Activated CD4-positive, alpha-beta T cell treated with anti-CD3 and anti-CD28 coated beads, Interleukin-2, amount 10 ng/mL, durations not matched to agents 7 days and 5 days (primary cell): ENCODE results near the gene NNT. TPM values are rescaled to one million over a fixed set of nuclear protein-coding genes. Genes with fewer than 3 reads are reported as not detected.

ENCODE experiments used
- CTCF ChIA-PET: fragments of 350-600 bp; sonication (Branson Sonifier 250); formaldehyde crosslinking; loops from one replicate; lab custom pipeline; 2021; ENCODE audit warnings: antibody characterized with exemption; lab: Charles Lee
- POLR2A ChIA-PET: fragments of 350-600 bp; sonication (Branson Sonifier 250); formaldehyde crosslinking; loops from one replicate; lab custom pipeline; 2021; ENCODE audit warnings: antibody characterized with exemption; lab: Charles Lee
- DNase-seq: peaks from one replicate; pipeline ENCODE4 v3.0.0-alpha.2; 2020
- H3K27ac Mint-ChIP-seq: one replicate; pipeline ENCODE4 v1.8.0; 2021; ENCODE audit warnings: mild to moderate bottlenecking, moderate library complexity, mixed read lengths
- H3K27me3 Mint-ChIP-seq: one replicate; pipeline ENCODE4 v1.8.0; 2021; ENCODE audit warnings: mixed read lengths
- H3K36me3 Mint-ChIP-seq: one replicate; pipeline ENCODE4 v1.8.0; 2021; ENCODE audit warnings: low read depth, mixed read lengths
- H3K4me1 Mint-ChIP-seq: one replicate; pipeline ENCODE4 v1.8.0; 2021; ENCODE audit warnings: mixed read lengths
- H3K4me3 Mint-ChIP-seq: one replicate; pipeline ENCODE4 v1.8.0; 2021; ENCODE audit warnings: mild to moderate bottlenecking, moderate library complexity, mixed read lengths
- H3K9me3 Mint-ChIP-seq: one replicate; pipeline ENCODE4 v1.8.0; 2021; ENCODE audit warnings: mixed read lengths
- total RNA-seq, 2 experiments: library from RNA; stranded (reverse); gene quantifications; one replicate each; pipeline ENCODE4 v1.2.3, GENCODE V29; 2021

The NNT gene
- total RNA-seq, 2 experiments from 2014 or later, result 101 to 108 TPM

DNA sequence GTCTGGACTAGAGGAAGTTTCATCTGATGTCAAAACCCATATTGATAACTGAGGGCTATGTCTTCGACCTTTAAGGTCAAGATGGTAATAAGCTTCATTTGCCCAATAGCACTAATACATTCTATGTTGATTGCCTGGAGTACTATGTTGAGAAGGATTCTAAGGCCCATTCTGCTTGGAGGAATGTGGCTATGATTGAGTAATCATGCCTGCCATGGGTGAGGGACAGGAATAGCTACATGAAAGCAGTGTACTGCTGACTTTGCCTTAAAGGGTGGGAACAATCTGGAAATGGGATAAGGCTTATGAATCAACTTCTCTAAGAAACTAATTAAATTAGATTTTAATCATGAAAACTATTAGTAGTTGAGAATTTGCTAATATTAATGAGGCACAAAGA, 13.6 kb downstream of the NNT start:
- Mint-ChIP-seq H3K4me1 (peaks cover 2% of the 10 kb centered on the region), H3K36me3 (peaks cover 56% of the 10 kb centered on the region), H3K9me3 (no peaks in the 10 kb centered on the region), H3K4me3 (no peak overlapping the region), H3K27ac (no peak overlapping the region), H3K27me3 (no peaks in the 10 kb centered on the region)
- POLR2A ChIA-PET, result no interaction called here
- CTCF ChIA-PET, result interaction anchor here (1.3 kb wide), 1 partner anchor 13 kb away, joined by 5 read pairs; the partner anchor contains the start of gene NNT
- no peak for DNase-seq

DNA sequence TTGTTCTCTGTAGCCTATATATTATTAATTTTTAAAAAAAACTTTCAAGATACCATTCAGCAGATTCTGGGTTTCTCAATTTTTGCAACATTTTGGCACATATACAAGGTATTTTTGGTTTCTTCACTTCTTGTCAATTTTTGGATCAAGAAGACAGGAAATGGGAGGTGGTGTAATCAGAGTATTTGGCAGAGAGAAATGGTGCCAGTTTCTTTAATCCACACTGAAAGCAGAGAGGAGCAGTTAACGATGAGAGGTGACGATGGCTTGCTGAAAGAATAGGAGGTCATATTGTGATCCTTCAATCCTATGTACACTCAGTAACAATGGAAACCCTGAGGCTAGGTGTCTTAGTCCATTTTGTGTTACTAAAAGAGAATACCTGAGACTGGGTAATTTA, 16.4 kb downstream of the NNT start:
- POLR2A ChIA-PET, result no interaction called here
- peaks cover 2% of the 10 kb centered on the region for H3K4me1 Mint-ChIP-seq
- H3K36me3 Mint-ChIP-seq, result peaks cover 52% of the 10 kb centered on the region
- CTCF ChIA-PET, result no interaction called here
- H3K4me3 Mint-ChIP-seq, result no peak overlapping the region
- no peaks in the 10 kb centered on the region for H3K27me3 Mint-ChIP-seq
- no peak overlapping the region for H3K27ac Mint-ChIP-seq
- no peaks in the 10 kb centered on the region for H3K9me3 Mint-ChIP-seq
- DNase-seq, result no peak

DNA sequence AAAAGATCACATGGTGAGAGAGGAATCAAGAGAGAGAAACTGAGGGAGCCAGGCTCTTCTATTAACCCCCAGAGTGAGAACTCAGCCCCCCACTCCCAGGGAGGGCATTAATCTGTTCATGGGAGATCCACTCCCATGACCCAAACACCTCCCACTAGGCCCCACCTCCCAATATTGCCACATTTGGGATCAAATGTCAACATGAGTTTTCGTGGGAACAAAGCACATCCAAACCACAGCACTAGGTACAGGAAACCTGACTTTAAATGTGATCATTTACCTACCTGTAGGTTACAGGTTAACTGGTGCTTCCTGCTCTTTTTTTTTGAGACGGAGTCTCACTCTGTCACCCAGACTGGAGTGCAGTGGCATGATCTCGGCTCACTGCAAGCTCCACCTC, 16.9 kb downstream of the NNT start:
- Mint-ChIP-seq H3K4me1 (peaks cover 2% of the 10 kb centered on the region), H3K9me3 (no peaks in the 10 kb centered on the region), H3K36me3 (peaks cover 52% of the 10 kb centered on the region), H3K27me3 (no peaks in the 10 kb centered on the region), H3K27ac (no peak overlapping the region), H3K4me3 (no peak overlapping the region)
- ChIA-PET POLR2A (no interaction called here), CTCF (interaction anchor here (1.3 kb wide), 1 partner anchor 11 kb away, joined by 4 read pairs; no protein-coding TSS in a partner anchor)
- DNase-seq, result no peak

DNA sequence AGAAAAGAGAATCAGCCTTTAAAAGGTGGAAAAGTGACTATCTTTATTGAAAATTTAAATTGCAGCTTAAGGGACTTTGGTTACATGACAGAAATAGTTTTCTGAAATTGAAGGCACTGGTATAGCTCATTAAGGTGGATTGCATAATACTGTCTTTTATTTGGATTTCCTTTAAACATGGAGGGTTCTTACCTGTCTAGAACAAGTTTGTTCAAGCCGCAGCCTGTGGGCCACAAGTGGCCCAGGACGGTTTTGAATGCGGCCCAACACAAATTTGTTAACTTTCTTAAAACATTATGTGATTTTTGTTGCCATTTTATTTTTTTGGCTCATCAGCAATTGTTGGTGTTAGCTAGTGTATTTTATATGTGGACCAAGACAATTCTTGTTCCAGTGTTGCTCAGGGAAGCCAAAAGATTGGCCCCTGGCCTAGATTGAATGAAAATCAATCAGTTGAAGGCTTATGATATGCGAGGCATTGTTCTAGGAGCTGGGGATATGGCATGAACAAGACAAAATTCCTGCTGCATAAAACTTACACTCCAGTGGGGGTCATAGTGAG, 18.0 kb downstream of the NNT start:
- Mint-ChIP-seq H3K4me3 (no peak overlapping the region), H3K36me3 (peaks cover 46% of the 10 kb centered on the region), H3K4me1 (peaks cover 2% of the 10 kb centered on the region), H3K27me3 (no peaks in the 10 kb centered on the region), H3K27ac (no peak overlapping the region), H3K9me3 (no peaks in the 10 kb centered on the region)
- no peak for DNase-seq
- POLR2A ChIA-PET, result no interaction called here
- CTCF ChIA-PET, result interaction anchor here (1.0 to 1.3 kb wide), 2 partner anchors 10 to 12 kb away, joined by 3 to 4 read pairs; no protein-coding TSS in a partner anchor

DNA sequence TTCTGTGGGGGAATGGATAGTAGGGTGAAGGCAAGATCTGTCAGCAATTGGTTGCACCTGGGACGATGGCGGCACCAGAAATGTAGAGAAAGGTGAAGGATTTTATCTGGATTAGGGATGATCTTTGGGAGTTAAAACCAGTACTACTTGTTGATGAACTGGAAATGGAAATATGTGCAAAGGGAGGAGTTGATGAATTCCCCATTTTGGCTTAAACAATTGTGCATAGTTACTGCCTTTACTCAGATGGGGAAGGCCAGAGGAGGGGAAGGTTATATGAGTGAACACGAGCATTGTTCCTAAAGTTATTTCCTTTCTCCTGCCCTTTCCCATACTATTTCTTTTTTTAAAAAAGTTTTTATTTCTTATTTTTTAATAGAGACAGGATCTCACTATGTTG, 19.1 kb downstream of the NNT start:
- Mint-ChIP-seq H3K9me3 (no peaks in the 10 kb centered on the region), H3K27ac (no peak overlapping the region), H3K36me3 (peaks cover 43% of the 10 kb centered on the region), H3K4me1 (peaks cover 2% of the 10 kb centered on the region), H3K27me3 (no peaks in the 10 kb centered on the region), H3K4me3 (no peak overlapping the region)
- no peak for DNase-seq
- ChIA-PET POLR2A (no interaction called here), CTCF (interaction anchor here (1.2 kb wide), 1 partner anchor 19 kb away, joined by 4 read pairs; the partner anchor contains the start of gene NNT)

DNA sequence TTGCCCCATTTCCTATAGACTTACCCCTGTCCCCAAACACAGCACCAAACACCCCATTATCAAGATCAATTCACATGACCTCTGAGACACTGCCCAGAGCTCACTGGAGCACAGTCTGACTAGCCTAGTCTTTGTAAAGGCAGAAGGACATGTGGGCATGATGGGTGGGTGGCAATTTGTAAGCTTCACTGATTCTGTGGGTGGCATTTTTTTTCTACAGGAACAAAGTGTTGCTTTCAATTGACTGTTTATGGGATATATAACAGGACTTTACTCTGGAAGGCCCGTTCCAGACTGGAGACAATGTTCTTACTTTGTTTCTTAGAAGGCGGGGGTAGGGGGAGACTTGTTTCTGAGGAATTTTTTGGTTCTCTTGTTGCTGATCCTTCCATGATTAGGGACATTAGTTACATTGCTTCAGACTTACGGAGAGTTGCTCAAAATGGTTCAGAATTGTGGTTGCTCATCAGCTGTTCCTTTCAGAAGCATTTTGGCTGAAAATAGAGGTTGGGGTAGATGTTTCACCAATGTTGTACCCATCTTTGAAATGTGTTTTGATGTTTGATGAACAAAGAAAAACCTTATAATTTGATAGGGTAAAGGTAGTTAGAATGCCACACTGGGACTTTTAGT, 20.2 kb downstream of the NNT start:
- Mint-ChIP-seq H3K9me3 (no peaks in the 10 kb centered on the region), H3K36me3 (peaks cover 38% of the 10 kb centered on the region), H3K4me3 (no peak overlapping the region), H3K27me3 (no peaks in the 10 kb centered on the region), H3K27ac (no peak overlapping the region), H3K4me1 (peaks cover 2% of the 10 kb centered on the region)
- POLR2A ChIA-PET, result no interaction called here
- DNase-seq, result no peak
- CTCF ChIA-PET, result interaction anchor here (1.2 kb wide), 1 partner anchor 21 kb away, joined by 4 read pairs; the partner anchor contains the start of gene NNT

DNA sequence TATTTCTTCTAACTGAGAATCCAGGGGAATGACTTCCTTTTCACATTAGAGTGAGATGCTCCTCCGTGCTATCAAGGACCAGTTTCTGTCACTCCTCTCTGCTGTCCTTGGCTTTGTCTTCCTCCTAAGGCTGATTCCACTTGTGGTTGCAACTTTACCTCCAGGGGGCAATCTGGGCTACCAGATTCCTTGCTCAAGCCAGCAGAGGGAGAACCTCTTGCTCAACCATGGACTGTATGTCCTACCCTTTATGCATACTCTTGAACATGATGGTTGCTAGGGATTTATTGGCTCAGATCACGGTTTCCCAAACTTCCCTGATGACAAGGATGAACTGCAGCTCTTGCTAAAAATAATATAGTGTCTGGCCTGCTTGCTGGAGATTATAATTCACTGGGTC, 24.0 kb downstream of the NNT start:
- no peaks in the 10 kb centered on the region for H3K27me3 Mint-ChIP-seq
- DNase-seq, result no peak
- no peak overlapping the region for H3K27ac Mint-ChIP-seq
- peaks cover 33% of the 10 kb centered on the region for H3K36me3 Mint-ChIP-seq
- H3K4me3 Mint-ChIP-seq, result no peak overlapping the region
- no peaks in the 10 kb centered on the region for H3K9me3 Mint-ChIP-seq
- ChIA-PET POLR2A (no interaction called here), CTCF (no interaction called here)
- peaks cover 2% of the 10 kb centered on the region for H3K4me1 Mint-ChIP-seq

DNA sequence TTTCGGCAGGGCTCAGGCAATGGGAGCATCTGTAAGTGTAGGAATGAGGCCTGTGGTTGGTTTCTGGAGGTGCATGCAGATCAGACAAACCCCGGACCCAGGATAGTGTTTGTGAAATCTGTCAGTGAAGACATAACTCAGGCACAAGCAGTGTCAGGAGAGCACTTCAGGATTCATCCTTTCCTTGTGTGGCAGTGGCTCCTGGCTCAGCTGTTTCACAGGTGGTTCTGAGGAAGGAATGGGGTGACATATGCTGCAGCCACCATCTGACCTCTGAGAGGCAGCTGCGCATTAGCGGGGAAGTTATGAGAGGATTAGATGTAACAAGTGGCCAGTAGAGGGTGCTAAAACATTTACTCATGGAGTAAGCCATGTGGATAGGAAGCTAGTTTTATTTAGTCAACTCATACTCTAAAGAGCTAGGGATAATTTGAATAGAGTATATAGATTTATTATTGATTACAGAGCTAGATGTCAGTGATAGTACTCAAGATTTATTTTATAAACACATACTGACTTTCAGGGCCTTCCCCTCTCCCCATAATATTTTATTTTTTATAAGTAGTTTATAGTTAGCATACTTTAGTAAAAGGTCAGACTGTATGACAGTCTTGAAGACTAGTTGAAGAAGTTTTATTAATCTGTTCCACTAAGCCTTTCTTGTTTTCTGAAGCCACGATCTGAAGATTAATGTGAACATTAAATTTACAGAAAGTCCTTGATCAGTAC, 28.4 kb downstream of the NNT start:
- H3K4me1 Mint-ChIP-seq, result peaks cover 4% of the 10 kb centered on the region
- H3K4me3 Mint-ChIP-seq, result no peak overlapping the region
- CTCF ChIA-PET, result interaction anchor here (0.6 to 1.5 kb wide), 11 partner anchors 11 to 435 kb away, joined by 3 to 7 read pairs (median 3); no protein-coding TSS in a partner anchor
- H3K36me3 Mint-ChIP-seq, result peaks cover 59% of the 10 kb centered on the region
- DNase-seq, result peak; percentile 53
- POLR2A ChIA-PET, result no interaction called here
- H3K27ac Mint-ChIP-seq, result no peak overlapping the region
- no peaks in the 10 kb centered on the region for H3K27me3 Mint-ChIP-seq
- H3K9me3 Mint-ChIP-seq, result no peaks in the 10 kb centered on the region

DNA sequence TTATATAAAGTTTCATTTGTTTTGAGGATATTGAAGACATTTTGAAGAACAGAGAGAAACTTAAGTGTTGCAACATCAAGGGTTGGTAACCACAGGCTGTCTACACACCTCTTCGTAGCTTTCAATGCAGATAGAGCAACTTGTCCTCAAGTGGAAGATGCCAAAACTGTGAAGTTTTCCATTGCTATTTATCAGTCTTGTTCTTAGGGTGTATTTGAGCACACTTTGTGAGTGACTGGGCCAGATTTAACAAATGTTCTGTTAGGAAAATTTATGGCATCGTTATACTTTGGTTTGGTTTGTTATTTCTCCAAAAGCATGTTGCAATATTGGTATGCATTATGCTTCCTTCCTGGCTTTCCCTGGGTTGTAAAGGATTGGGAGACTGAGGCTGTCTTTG, 31.6 kb downstream of the NNT start:
- Mint-ChIP-seq H3K27me3 (no peaks in the 10 kb centered on the region), H3K9me3 (no peaks in the 10 kb centered on the region), H3K4me3 (no peak overlapping the region), H3K4me1 (peaks cover 4% of the 10 kb centered on the region), H3K27ac (no peak overlapping the region), H3K36me3 (peaks cover 55% of the 10 kb centered on the region)
- DNase-seq, result no peak
- CTCF ChIA-PET, result interaction anchor here (1.0 kb wide), 1 partner anchor 145 kb away, joined by 4 read pairs; no protein-coding TSS in a partner anchor
- POLR2A ChIA-PET, result no interaction called here

DNA sequence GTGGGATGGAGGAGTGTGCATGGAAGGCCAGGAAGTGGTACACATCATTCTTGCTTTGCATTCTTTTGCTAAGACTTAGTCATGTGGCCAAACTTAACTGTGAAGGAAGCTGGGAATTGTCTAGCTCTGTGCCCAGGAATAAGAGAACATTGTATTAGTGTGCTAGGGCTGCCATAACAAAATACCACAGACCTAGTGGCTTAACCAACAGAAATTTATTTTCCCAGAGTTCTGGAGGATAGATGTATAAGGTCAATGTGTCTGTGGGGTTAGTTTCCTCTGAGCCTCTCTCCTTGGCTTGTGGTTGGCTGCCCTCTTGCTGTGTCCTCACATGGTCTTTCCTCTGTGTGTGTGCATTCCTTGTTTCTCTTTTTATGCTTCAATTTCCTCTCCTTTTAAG, 32.4 kb downstream of the NNT start:
- POLR2A ChIA-PET, result no interaction called here
- Mint-ChIP-seq H3K36me3 (peaks cover 55% of the 10 kb centered on the region), H3K4me1 (peaks cover 4% of the 10 kb centered on the region), H3K27ac (peak overlapping the region; percentile 21), H3K27me3 (no peaks in the 10 kb centered on the region), H3K9me3 (no peaks in the 10 kb centered on the region), H3K4me3 (no peak overlapping the region)
- CTCF ChIA-PET, result interaction anchor here (1.0 kb wide), 1 partner anchor 146 kb away, joined by 4 read pairs; no protein-coding TSS in a partner anchor
- no peak for DNase-seq

DNA sequence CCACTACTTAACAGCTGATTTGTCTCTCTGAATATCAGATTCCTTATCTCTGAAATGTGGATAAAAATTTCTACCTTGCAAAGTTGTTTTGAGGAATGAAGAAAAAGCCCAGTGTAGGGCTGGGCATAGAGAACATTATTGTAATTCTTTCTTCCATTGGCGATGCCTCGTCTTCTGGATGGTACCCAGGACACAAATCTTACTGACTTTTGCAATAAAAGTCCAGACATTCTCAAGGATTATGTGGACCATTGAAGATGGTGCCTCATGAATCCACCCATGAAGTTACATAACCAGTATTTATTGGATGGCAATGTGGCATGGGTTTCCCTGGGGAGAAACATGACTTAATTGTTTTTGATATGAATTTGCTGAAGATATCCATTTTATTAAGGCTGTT, 33.1 kb downstream of the NNT start:
- ChIA-PET CTCF (no interaction called here), POLR2A (no interaction called here)
- Mint-ChIP-seq H3K27ac (no peak overlapping the region), H3K36me3 (peaks cover 55% of the 10 kb centered on the region), H3K27me3 (no peaks in the 10 kb centered on the region), H3K9me3 (no peaks in the 10 kb centered on the region), H3K4me3 (no peak overlapping the region), H3K4me1 (peaks cover 4% of the 10 kb centered on the region)
- DNase-seq, result no peak

DNA sequence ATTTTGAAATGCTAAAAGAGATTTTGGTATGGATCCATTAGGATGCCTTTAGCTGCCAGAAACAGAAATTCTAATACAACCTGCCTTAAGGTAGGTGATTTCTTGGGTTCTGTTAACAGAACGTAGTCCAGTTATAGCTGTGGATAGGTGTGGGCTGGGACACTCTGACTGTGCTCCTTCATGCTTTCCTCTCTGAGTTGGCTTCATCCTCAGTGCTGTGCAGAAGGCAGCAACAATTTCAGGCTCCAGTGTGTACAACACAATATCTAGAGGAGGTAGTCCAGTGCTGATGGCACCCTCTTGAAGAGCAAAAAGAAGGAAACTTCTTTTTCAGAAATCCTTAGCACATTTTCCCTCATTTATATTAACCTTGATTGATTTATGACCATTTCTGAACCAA, 34.4 kb downstream of the NNT start:
- Mint-ChIP-seq H3K27me3 (no peaks in the 10 kb centered on the region), H3K4me1 (peaks cover 2% of the 10 kb centered on the region), H3K27ac (no peak overlapping the region), H3K9me3 (no peaks in the 10 kb centered on the region), H3K4me3 (no peak overlapping the region), H3K36me3 (peaks cover 47% of the 10 kb centered on the region)
- DNase-seq, result no peak
- CTCF ChIA-PET, result no interaction called here
- POLR2A ChIA-PET, result no interaction called here

DNA sequence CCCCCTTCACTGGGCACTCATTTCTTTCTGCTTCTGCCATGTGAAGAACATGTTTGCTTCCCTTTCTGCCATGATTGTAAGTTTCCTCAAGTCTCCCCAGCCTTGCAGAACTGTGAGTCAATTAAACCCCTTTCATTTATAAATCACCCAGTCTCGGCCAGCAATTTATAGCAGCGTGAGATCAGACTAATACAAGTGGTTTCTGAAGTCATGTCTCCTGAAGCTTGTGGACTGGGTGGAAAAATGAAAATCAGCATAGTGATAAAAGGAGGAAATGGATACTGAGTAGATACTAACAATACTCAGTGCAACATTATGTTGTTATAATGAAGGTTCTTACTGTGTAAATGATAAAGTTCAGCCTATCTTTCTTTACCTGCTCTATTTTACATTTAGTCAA, 35.1 kb downstream of the NNT start:
- H3K9me3 Mint-ChIP-seq, result no peaks in the 10 kb centered on the region
- H3K4me3 Mint-ChIP-seq, result no peak overlapping the region
- no peaks in the 10 kb centered on the region for H3K27me3 Mint-ChIP-seq
- ChIA-PET CTCF (interaction anchor here (0.6 kb wide), 1 partner anchor 586 kb away, joined by 4 read pairs; no protein-coding TSS in a partner anchor), POLR2A (no interaction called here)
- H3K27ac Mint-ChIP-seq, result no peak overlapping the region
- DNase-seq, result no peak
- H3K36me3 Mint-ChIP-seq, result peaks cover 44% of the 10 kb centered on the region
- H3K4me1 Mint-ChIP-seq, result peaks cover 2% of the 10 kb centered on the region
